ENCODE measurements around the gene TCL1A. TPM values are rescaled to one million over a fixed set of nuclear protein-coding genes. Genes with fewer than 3 reads are reported as not detected.

The TCL1A gene
- total RNA-seq, 1 experiment from 2014 or later = 0.30 TPM

GRCh38 chr14:95703805-95704204, 10.1 kb downstream of the TCL1A start:
- Histone ChIP-seq H4K20me1 (ENCODE audit: insufficient read depth) (no peaks in the 10 kb centered on the region), H3K9ac (ENCODE audit: low read length) (no peak overlapping the region), H3K79me2 (ENCODE audit: insufficient read depth, low read length) (no peaks in the 10 kb centered on the region), H3K4me2 (ENCODE audit: low read length) (no peak overlapping the region), H3K4me3 (replicated peaks in 1 of 2; ENCODE audit: low read depth in 1 of 2, low read length in 2 of 2) (no peak overlapping the region), H2AFZ (ENCODE audit: low read depth, low read length, poor library complexity, severe bottlenecking) (no peak overlapping the region), H3K4me1 (ENCODE audit: control insufficient read depth in 1 of 2, insufficient read depth in 2 of 2, low read length in 2 of 2) (no peaks in the 10 kb centered on the region), H3K9me3 (ENCODE audit: control insufficient read depth in 1 of 2, insufficient read depth in 1 of 2, low read depth in 1 of 2, low read length in 2 of 2) (no peaks in the 10 kb centered on the region), H3K9me2 (ENCODE audit: insufficient read depth) (no peaks in the 10 kb centered on the region), H3K27ac (ENCODE audit: low read depth, low read length) (no peak overlapping the region), H3K36me3 (ENCODE audit: control insufficient read depth in 1 of 2, insufficient read depth in 2 of 2, low read length in 2 of 2) (no peaks in the 10 kb centered on the region), H3K27me3 (ENCODE audit: insufficient read depth, low read length) (peaks cover 59% of the 10 kb centered on the region)
- intact Hi-C loops (cut with micrococcal nuclease) = loop anchor here (5.0 kb wide), 1 partner anchor 722 kb away; no protein-coding TSS in a partner anchor
- no TSS peak for BruUV-seq (replicated peaks)
- ChIA-PET RAD21 (ENCODE audit: low non-redundant PET in 1 of 2, low total read pairs in 2 of 2, uncharacterized antibody in 2 of 2, unreplicated experiment in 2 of 2) (no interaction called here), CTCF (no interaction called here), POLR2A (no interaction called here)
- no peak for DNase-seq (ENCODE audit: low read depth, low spot score)
- no peak for ATAC-seq
- no peak for TF ChIP-seq ZFX (IDR thresholded peaks at IDR 0.05)
- TF ChIP-seq, protein P1, sequence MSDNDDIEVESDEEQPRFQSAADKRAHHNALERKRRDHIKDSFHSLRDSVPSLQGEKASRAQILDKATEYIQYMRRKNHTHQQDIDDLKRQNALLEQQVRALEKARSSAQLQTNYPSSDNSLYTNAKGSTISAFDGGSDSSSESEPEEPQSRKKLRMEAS (IDR thresholded peaks at IDR 0.05) = no peak
- TF ChIP-seq POLR2AphosphoS5 (IDR thresholded peaks at IDR 0.05; ENCODE audit: low read depth, low read length) = no peak
- no peak for TF ChIP-seq EZH2 (IDR thresholded peaks at IDR 0.05)
- no peak for TF ChIP-seq ZBTB33 (IDR thresholded peaks at IDR 0.05; ENCODE audit: extremely low read depth, insufficient replicate concordance, low read length)
- no peak for TF ChIP-seq SIN3A (IDR thresholded peaks at IDR 0.05; ENCODE audit: low read depth)
- TF ChIP-seq, protein P2, sequence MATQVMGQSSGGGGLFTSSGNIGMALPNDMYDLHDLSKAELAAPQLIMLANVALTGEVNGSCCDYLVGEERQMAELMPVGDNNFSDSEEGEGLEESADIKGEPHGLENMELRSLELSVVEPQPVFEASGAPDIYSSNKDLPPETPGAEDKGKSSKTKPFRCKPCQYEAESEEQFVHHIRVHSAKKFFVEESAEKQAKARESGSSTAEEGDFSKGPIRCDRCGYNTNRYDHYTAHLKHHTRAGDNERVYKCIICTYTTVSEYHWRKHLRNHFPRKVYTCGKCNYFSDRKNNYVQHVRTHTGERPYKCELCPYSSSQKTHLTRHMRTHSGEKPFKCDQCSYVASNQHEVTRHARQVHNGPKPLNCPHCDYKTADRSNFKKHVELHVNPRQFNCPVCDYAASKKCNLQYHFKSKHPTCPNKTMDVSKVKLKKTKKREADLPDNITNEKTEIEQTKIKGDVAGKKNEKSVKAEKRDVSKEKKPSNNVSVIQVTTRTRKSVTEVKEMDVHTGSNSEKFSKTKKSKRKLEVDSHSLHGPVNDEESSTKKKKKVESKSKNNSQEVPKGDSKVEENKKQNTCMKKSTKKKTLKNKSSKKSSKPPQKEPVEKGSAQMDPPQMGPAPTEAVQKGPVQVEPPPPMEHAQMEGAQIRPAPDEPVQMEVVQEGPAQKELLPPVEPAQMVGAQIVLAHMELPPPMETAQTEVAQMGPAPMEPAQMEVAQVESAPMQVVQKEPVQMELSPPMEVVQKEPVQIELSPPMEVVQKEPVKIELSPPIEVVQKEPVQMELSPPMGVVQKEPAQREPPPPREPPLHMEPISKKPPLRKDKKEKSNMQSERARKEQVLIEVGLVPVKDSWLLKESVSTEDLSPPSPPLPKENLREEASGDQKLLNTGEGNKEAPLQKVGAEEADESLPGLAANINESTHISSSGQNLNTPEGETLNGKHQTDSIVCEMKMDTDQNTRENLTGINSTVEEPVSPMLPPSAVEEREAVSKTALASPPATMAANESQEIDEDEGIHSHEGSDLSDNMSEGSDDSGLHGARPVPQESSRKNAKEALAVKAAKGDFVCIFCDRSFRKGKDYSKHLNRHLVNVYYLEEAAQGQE (IDR thresholded peaks at IDR 0.05; ENCODE audit: low read depth) = no peak
- no peak for TF ChIP-seq CEBPB (IDR thresholded peaks at IDR 0.05; ENCODE audit: low read depth)
- TF ChIP-seq RAD21 (IDR thresholded peaks at IDR 0.05; ENCODE audit: low read depth) = no peak

All from HCT116 (cell line).